DLD1 (cell line): ENCODE data around the gene HLA-DPA1.

Experiments
- in situ Hi-C: cut with HindIII; loops from 2 replicates; pipeline ENCODE4 v1.10.0; 2017; ENCODE audit warnings: low sequenced_read_pairs

HLA-DPA1 gene

DNA sequence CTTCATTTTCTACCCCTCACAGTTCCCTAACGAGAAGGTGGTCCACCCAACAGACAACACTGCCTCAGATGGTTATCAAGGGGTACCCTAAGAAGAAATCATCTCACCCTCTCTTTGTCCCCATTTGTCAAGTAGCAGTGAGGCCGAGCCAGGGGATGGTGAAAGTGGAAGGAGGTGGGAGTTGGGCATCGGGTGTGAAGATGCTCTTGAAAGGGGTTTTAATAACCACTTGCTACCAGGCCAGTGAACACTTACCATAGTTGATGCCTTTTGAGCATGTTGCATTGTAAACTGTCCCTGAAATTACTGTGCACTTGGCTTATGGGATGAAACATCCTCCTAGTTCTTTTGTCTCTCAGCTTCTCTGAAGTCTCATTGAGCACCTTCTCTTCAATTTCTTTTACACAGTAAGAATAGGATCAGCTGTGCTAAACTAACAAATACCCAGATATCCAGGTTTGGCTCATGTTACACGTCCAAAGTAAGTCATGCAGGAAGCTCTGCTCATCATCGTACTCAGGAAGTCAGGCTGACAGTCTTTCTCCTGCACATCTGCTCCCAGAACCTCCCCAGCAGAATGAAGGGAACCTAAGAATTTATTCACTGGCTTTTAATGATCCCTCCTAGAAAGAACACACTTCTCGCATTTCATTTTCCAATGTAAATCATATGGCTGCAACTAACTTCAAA lies 15.6 kb upstream of the HLA-DPA1 start:
- in situ Hi-C loops, result loop anchor here (5.0 kb wide), 1 partner anchor 52 kb away; no protein-coding TSS in a partner anchor

- in situ Hi-C loops, result loop anchor here (5.0 kb wide), 1 partner anchor 51 kb away; no protein-coding TSS in a partner anchor
Observed at GRCh38 chr6:33088258-33088930, 14.9 kb upstream of the HLA-DPA1 start.

DNA sequence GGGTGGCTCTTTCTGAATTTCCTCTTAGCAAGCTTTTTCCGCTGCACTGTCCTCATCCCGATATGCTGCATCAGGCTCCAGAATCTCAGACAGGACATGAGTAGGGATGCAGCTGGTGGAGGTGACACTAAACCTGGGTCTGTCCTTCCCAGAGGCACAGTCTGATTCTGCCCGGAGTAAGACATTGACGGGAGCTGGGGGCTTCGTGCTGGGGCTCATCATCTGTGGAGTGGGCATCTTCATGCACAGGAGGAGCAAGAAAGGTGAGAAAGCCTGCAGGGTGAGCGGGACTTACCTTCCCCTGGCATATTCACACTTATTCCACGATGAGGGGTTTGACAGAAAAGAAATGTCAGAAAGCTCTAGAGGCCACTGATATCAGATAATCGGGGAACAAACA lies 12.2 kb upstream of the HLA-DPA1 start:
- in situ Hi-C loops, result loop anchor here (5.0 kb wide), 1 partner anchor 48 kb away; no protein-coding TSS in a partner anchor

- in situ Hi-C loops, result no loop called here
Observed at GRCh38 chr6:33082702-33083101, 9.3 kb upstream of the HLA-DPA1 start.

- in situ Hi-C loops, result no loop called here
Observed at GRCh38 chr6:33081098-33081824, 7.8 kb upstream of the HLA-DPA1 start.

DNA sequence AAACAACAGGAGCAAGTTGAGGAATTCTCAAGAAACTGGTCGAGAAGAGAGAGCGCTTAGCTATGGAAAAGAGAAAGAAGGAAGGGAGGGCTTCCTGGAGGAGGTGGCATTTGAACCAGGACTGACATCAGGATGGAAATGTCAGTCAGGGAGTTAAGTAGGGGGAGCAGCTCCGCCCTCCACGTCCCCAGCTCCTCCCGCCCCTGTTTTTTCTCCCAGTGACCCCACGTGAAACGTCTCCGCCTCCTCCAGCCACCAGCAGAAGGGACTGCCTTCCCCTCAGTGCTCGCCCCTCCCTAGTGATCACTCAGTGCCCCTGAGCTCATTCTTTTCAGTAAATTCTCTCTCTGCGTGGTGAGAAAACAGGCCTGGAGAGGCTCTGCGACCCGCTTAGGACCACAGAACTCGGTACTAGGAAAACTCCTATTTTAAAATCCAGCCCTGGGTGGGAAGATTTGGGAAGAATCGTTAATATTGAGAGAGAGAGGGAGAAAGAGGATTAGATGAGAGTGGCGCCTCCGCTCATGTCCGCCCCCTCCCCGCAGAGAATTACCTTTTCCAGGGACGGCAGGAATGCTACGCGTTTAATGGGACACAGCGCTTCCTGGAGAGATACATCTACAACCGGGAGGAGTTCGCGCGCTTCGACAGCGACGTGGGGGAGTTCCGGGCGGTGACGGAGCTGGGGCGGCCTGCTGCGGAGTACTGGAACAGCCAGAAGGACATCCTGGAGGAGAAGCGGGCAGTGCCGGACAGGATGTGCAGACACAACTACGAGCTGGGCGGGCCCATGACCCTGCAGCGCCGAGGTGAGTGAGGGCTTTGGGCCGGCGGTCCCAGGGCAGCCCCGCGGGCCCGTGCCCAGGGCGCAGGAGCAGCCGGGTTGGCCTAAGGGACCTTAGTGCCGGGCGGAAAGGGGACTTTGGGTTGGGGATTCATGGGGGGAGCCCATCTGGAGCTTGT lies 7.0 kb upstream of the HLA-DPA1 start:
- in situ Hi-C loops, result no loop called here

- in situ Hi-C loops, result no loop called here
Observed at GRCh38 chr6:33079580-33079979, 6.1 kb upstream of the HLA-DPA1 start.

DNA sequence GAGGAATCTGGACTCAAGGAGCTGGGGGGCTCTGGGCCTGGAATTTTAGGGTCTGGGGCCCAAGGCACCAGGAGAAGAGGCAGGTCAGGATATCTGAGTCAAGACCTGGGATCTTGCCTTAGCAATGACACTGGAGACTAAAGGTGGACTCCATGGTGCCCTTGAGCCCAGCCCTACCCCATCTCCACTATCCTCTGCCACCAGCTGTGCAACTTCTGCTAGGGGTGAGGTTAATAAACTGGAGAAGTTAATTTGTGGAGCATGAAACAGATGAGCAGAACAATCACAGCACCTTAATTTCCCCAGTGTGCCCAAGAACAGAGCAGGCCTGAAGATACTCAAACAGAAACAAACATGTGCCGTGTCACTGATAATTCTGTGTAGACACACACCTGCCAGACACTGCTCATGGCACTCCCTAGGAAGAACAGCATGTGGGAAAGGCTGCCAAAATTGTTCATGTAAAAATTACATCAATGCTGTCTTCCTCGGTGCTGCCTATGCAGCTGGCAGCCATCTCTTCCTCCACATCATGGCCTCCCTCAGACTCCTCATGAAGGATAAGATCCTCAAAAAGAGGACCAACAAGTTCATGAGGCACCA lies 5.6 kb upstream of the HLA-DPA1 start:
- in situ Hi-C loops, result no loop called here

DNA sequence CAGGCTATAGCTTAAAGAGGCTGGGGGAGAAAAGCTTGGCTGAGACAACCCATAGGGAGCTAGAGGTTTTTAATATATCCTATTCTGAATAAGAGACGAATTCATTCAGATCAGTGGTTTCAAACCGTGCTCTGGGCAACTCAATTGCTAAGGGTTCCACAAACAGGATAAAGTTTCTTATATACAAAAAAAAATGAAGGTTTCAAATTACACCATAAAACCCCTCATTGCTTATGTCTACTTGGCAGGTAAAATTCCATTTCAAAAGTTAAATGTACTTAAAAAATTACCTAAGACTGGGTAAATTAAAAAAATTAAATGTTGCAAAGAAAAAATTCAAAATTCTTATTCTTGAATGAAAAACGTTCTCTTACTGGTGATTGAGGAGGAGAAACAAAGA lies 5.0 kb upstream of the HLA-DPA1 start:
- in situ Hi-C loops, result no loop called here

- in situ Hi-C loops, result no loop called here
Observed at GRCh38 chr6:33077908-33078307, 4.5 kb upstream of the HLA-DPA1 start.

- in situ Hi-C loops, result no loop called here
Observed at GRCh38 chr6:33076406-33076934, 3.0 kb upstream of the HLA-DPA1 start.

DNA sequence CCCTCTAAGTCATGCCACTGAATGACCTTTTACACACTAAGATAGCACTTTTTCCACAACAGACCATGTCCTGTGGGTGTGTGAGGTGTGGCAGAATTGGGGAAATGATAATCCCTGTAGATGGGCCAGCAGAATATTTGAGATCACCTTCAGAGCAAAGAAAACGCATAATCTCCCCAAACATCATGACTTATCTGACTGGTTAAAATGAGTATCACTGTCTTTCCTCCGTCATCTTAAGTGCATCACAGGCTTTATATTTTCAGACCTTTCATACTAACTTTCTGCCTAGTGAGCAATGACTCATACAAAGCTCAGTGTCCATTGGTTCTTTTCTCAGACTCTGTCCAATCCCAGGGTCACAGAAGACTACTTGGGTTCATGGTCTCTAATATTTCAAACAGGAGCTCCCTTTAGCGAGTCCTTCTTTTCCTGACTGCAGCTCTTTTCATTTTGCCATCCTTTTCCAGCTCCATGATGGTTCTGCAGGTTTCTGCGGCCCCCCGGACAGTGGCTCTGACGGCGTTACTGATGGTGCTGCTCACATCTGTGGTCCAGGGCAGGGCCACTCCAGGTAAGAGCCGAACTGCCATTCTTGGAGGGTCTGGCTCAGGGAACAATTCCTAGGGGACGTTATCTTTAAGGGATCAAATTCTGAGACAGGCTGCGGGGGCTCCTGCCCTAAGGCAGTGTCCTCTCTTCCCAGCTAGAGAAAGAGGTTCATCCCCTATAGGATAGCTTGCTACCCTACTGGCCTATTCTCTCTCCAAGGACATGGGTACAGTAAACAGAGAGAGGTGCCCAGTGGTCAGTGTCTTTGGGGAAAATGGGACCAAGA lies 2.3 kb upstream of the HLA-DPA1 start, which contains the start of gene HLA-DPB1:
Gene HLA-DPB1 (plus strand): TSS at position 423 of the 838 bp plus-strand sequence. CDS start 52 bp downstream, at position 475.
- in situ Hi-C loops, result no loop called here

DNA sequence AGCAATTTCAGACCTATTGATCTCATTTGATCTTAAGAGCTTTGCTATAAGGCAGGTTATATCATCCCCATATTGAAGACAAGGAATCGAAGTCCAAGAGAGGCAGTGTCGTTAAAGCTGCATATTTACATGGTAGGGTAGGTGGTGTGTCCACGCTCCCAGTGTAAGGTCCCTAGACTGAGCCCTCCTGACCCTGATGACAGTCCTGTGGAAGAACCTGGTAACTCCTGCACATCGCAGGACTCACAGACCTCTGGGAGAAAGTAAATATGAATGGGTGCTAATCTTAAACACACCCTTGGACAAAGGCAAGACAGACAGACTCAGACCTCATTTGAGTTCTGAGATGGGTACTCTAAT lies 1.7 kb upstream of the HLA-DPA1 start:
- in situ Hi-C loops, result no loop called here

DNA sequence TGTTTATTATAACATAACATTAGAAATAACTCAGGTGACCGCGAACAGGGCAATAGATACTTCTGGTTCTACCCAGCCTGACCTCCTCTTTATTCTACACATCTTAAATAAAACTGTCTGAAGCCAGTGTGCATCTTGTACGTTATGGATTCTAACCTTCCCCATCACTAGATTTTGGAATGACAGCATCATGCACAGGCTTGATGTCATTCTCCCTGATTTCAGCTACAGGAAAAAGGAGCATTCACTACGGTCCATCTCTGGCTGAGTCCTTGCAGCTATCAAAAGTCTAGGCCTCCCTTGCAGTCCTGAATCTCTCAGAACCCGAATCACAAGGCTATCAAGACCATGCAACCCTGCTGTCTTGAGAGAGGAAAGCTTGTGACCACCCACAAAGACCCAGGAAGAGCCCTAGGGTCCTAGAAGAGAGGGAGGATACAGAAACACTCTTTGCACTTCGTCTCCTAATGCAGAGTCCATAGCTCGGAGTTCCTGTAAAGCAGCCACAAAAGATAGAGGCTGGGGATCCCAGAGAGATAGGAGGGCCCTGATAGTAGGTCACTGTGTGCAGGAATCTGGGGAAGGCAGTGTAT lies 845 bp downstream of the HLA-DPA1 start:
- in situ Hi-C loops, result no loop called here

- in situ Hi-C loops, result no loop called here
Observed at GRCh38 chr6:33071569-33071968, 1.9 kb downstream of the HLA-DPA1 start.

DNA sequence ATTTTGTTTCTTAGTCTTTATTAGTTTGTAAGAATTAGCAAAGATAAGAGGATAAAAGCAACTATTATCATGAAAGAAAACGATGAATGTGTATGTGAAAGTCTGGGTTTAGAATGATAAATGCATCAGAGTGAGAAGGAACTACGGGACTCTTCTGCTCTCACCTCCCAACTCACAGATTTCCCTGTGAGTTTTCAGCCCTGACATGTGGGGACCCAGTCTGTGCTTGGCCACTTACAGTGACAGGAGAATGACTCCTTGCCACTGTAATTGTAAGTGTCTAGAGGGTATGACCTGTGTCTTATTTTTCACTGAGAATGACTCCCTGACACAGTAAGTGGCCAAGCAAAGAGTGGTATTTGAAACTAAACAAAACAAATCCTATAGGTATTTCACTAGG lies 2.5 kb downstream of the HLA-DPA1 start:
- in situ Hi-C loops, result no loop called here

GRCh38 chr6:33069021-33069738 lies 4.3 kb downstream of the HLA-DPA1 start:
- in situ Hi-C loops, result no loop called here

- in situ Hi-C loops, result no loop called here
Observed at GRCh38 chr6:33066917-33067521, 6.4 kb downstream of the HLA-DPA1 start.
